Upper lobe of right lung (tissue), 1 donor: ENCODE measurements around the gene FRMPD2. TPM values are rescaled to one million over a fixed set of nuclear protein-coding genes. Genes with fewer than 3 reads are reported as not detected.
A peak's percentile ranks its signal among the peaks of the same experiment; 100 is the strongest.
"Not testable (repeated sequence)": the region's sequence is repeated elsewhere in the genome, so short reads cannot be mapped to it uniquely, and the experiment has no call there.

ENCODE experiments used
- ATAC-seq: fragments of 200-7000 bp; cut with Tn5 transposase; one replicate; pipeline ENCODE4 v1.9.1; 2020; ENCODE audit warnings: mild to moderate bottlenecking, moderate library complexity
- DNase-seq: peaks from one replicate; pipeline ENCODE4 v3.0.0-alpha.2; 2020
- H3K27ac ChIP-seq: fragments of 200-600 bp; one replicate; pipeline ENCODE4 v1.8.0; 2022
- H3K27me3 ChIP-seq: fragments of 200-600 bp; one replicate; pipeline ENCODE4 v1.8.0; 2022; ENCODE audit warnings: mild to moderate bottlenecking
- H3K36me3 ChIP-seq: fragments of 200-600 bp; one replicate; pipeline ENCODE4 v1.8.0; 2022
- H3K4me1 ChIP-seq: fragments of 200-600 bp; one replicate; pipeline ENCODE4 v1.8.0; 2022
- H3K4me3 ChIP-seq: fragments of 200-600 bp; one replicate; pipeline ENCODE4 v1.8.0; 2022; ENCODE audit warnings: mild to moderate bottlenecking
- H3K9me3 ChIP-seq: fragments of 200-600 bp; one replicate; pipeline ENCODE4 v1.8.0; 2022
- CTCF ChIP-seq: fragments of 200-600 bp; IDR thresholded peaks from one replicate; pipeline ENCODE4 v1.8.0; 2022; ENCODE audit warnings: antibody characterized with exemption
- intact Hi-C: fragments of 100-400 bp; cut with DNase I; formaldehyde crosslinking; loops from one replicate; pipeline ENCODE4 v1.11.0; 2022
- total RNA-seq: library from RNA; stranded (reverse); fragmentation: NEBNext Ultra II Directional; extraction: Animal tissue kit (Norgen Biotek cat#: 25700); gene quantifications from one replicate; pipeline ENCODE4 v1.2.1, GENCODE V29; 2021
- donor health status: DM: no; HTN: yes; CAD: no; lungs with severe emphysema.

Gene FRMPD2
- total RNA-seq, 1 donor from 2014 or later, result not detected

GRCh38 chr10:48194830-48195229 lies 79.7 kb downstream of the FRMPD2 start:
- Histone ChIP-seq H3K27ac (no peak overlapping the region), H3K4me3 (no peak overlapping the region), H3K27me3 (no peaks in the 10 kb centered on the region), H3K4me1 (no peaks in the 10 kb centered on the region), H3K36me3 (no peaks in the 10 kb centered on the region), H3K9me3 (no peaks in the 10 kb centered on the region)
- intact Hi-C loops, result no loop called here
- TF ChIP-seq CTCF, result no peak
- ATAC-seq (no peak), DNase-seq (no peak)

- intact Hi-C loops, result no loop called here
- Histone ChIP-seq H3K27ac (no peak overlapping the region), H3K9me3 (no peaks in the 10 kb centered on the region), H3K4me3 (no peak overlapping the region), H3K36me3 (no peaks in the 10 kb centered on the region), H3K4me1 (no peaks in the 10 kb centered on the region), H3K27me3 (no peaks in the 10 kb centered on the region)
- ATAC-seq (no peak), DNase-seq (no peak)
- no peak for TF ChIP-seq CTCF
Measured at GRCh38 chr10:48193556-48193955, 80.9 kb downstream of the FRMPD2 start.

- Histone ChIP-seq H3K9me3 (no peaks in the 10 kb centered on the region), H3K4me3 (no peak overlapping the region), H3K4me1 (no peaks in the 10 kb centered on the region), H3K27me3 (no peaks in the 10 kb centered on the region), H3K27ac (no peak overlapping the region), H3K36me3 (no peaks in the 10 kb centered on the region)
- ATAC-seq (no peak), DNase-seq (no peak)
- intact Hi-C loops, result no loop called here
- no peak for TF ChIP-seq CTCF
Measured at GRCh38 chr10:48192881-48193450, 81.5 kb downstream of the FRMPD2 start.

GRCh38 chr10:48187713-48188485 lies 86.6 kb downstream of the FRMPD2 start:
- no peak for DNase-seq
- peak; percentile 7 for ATAC-seq

GRCh38 chr10:48187126-48187525 lies 87.4 kb downstream of the FRMPD2 start:
- intact Hi-C loops, result no loop called here
- Histone ChIP-seq H3K9me3 (no peaks in the 10 kb centered on the region), H3K4me1 (no peaks in the 10 kb centered on the region), H3K27ac (no peak overlapping the region), H3K36me3 (no peaks in the 10 kb centered on the region), H3K27me3 (no peaks in the 10 kb centered on the region), H3K4me3 (no peak overlapping the region)
- no peak for TF ChIP-seq CTCF
- DNase-seq, result no peak
- no peak for ATAC-seq

More at GRCh38 chr10:48187713-48188485, 86.6 kb downstream of the FRMPD2 start:
- Histone ChIP-seq H3K27ac (no peak overlapping the region), H3K9me3 (no peaks in the 10 kb centered on the region), H3K4me3 (no peak overlapping the region), H3K4me1 (no peaks in the 10 kb centered on the region), H3K27me3 (no peaks in the 10 kb centered on the region), H3K36me3 (no peaks in the 10 kb centered on the region)
- TF ChIP-seq CTCF, result no peak
- intact Hi-C loops, result no loop called here

GRCh38 chr10:48186264-48186804 lies 88.2 kb downstream of the FRMPD2 start:
- H3K27ac ChIP-seq, intact Hi-C loops, ATAC-seq, H3K4me1 ChIP-seq, DNase-seq, H3K4me3 ChIP-seq, H3K27me3 ChIP-seq, H3K36me3 ChIP-seq, H3K9me3 ChIP-seq: not testable (repeated sequence)
